Neural cell (in vitro differentiated cells): ENCODE measurements around the gene SPON1. TPM values are rescaled to one million over a fixed set of nuclear protein-coding genes. Genes with fewer than 3 reads are reported as not detected.

ENCODE experiments used
- H2AFZ ChIP-seq: fragments of 200-600, 300-800 bp; sonication (generic), shearing (Covaris generic); 2 replicates; pipeline ENCODE4 v1.6.0; 2014; ENCODE audit warnings: low read depth, mild to moderate bottlenecking, antibody characterized with exemption, low read length, moderate library complexity
- H3F3A ChIP-seq: fragments of 200-600 bp; shearing (Covaris generic); 2 replicates; pipeline ENCODE4 v1.6.1; 2016; ENCODE audit warnings: mild to moderate bottlenecking, moderate library complexity, mixed read lengths, antibody characterized with exemption, low read length; ENCODE audit not compliant: insufficient read depth, poor library complexity, severe bottlenecking
- H3K27ac ChIP-seq: fragments of 200-600, 300-800 bp; sonication (generic), shearing (Covaris generic); 2 replicates; pipeline ENCODE4 v1.5.1; 2014; ENCODE audit warnings: mild to moderate bottlenecking, low read length, moderate library complexity
- H3K27me3 ChIP-seq: fragments of 300-800, 200-600 bp; sonication (generic), shearing (Covaris generic); 2 replicates; pipeline ENCODE4 v1.6.0; 2014; ENCODE audit warnings: mild to moderate bottlenecking, low read depth, low read length, moderate library complexity; ENCODE audit not compliant: insufficient read depth
- H3K36me3 ChIP-seq: fragments of 300-800, 200-600 bp; sonication (generic), shearing (Covaris generic); 2 replicates; pipeline ENCODE4 v1.5.1; 2014; ENCODE audit warnings: mild to moderate bottlenecking, antibody characterized with exemption, low read length, moderate library complexity; ENCODE audit not compliant: insufficient read depth
- H3K4me2 ChIP-seq: fragments of 300-800, 200-600 bp; sonication (generic), shearing (Covaris generic); 2 replicates; pipeline ENCODE4 v1.6.0; 2014; ENCODE audit warnings: mild to moderate bottlenecking, low read length
- H3K4me3 ChIP-seq: fragments of 300-800, 200-600 bp; sonication (generic), shearing (Covaris generic); 2 replicates; pipeline ENCODE4 v1.5.1; 2014; ENCODE audit warnings: mild to moderate bottlenecking, low read length, moderate library complexity
- H3K79me2 ChIP-seq: fragments of 200-600 bp; shearing (Covaris generic); replicated peaks from 2 replicates; pipeline ENCODE4 v1.6.0; 2014; ENCODE audit warnings: mild to moderate bottlenecking, low read length, moderate library complexity; ENCODE audit not compliant: insufficient read depth
- H3K9ac ChIP-seq: fragments of 300-800, 200-600 bp; sonication (generic), shearing (Covaris generic); 2 replicates; pipeline ENCODE4 v1.6.1; 2016; ENCODE audit warnings: mild to moderate bottlenecking, low read length, mixed read lengths
- H3K9me2 ChIP-seq: fragments of 200-600 bp; shearing (Covaris generic); 2 replicates; pipeline ENCODE4 v1.6.1; 2016; ENCODE audit warnings: mild to moderate bottlenecking, low read length, mixed read lengths; ENCODE audit not compliant: insufficient read depth
- H3K9me3 ChIP-seq: fragments of 200-600, 300-800 bp; sonication (generic), shearing (Covaris generic); 2 replicates; pipeline ENCODE4 v1.6.1; 2016; ENCODE audit warnings: mild to moderate bottlenecking, mixed run types, low read length, moderate library complexity, mixed read lengths
- H4K20me1 ChIP-seq: fragments of 200-600 bp; shearing (Covaris generic); 2 replicates; pipeline ENCODE4 v1.6.1; 2016; ENCODE audit warnings: mild to moderate bottlenecking, mixed run types; ENCODE audit not compliant: insufficient read depth
- EP300 ChIP-seq: fragments of 450-650 bp; conservative IDR thresholded peaks from 2 replicates; pipeline ENCODE4 v1.6.1; 2014; ENCODE audit warnings: antibody characterized with exemption, mild to moderate bottlenecking, moderate library complexity; ENCODE audit not compliant: poor library complexity, severe bottlenecking
- EZH2 ChIP-seq: fragments of 200-600, 300-800 bp; shearing (Covaris generic), sonication (generic); IDR thresholded peaks from 2 replicates; pipeline ENCODE4 v1.6.1; 2014; ENCODE audit warnings: antibody characterized with exemption, low read length, borderline replicate concordance, mild to moderate bottlenecking; ENCODE audit not compliant: insufficient read depth, poor library complexity, severe bottlenecking
- MXI1 ChIP-seq: fragments of 450-650 bp; conservative IDR thresholded peaks from 2 replicates; pipeline ENCODE4 v1.6.1; 2014; ENCODE audit warnings: antibody characterized with exemption, mild to moderate bottlenecking; ENCODE audit not compliant: poor library complexity, severe bottlenecking
- POLR2AphosphoS5 ChIP-seq: IDR thresholded peaks from 2 replicates; pipeline ENCODE4 v1.6.1; 2012
- RAD21 ChIP-seq: fragments of 450-650 bp; conservative IDR thresholded peaks from 2 replicates; pipeline ENCODE4 v1.6.1; 2014; ENCODE audit warnings: antibody characterized with exemption, mild to moderate bottlenecking, moderate library complexity
- SMC3 ChIP-seq: fragments of 450-650 bp; conservative IDR thresholded peaks from 2 replicates; pipeline ENCODE4 v1.6.1; 2014; ENCODE audit warnings: antibody characterized with exemption, mild to moderate bottlenecking, moderate library complexity; ENCODE audit not compliant: poor library complexity
- TAF1 ChIP-seq: IDR thresholded peaks from 2 replicates; pipeline ENCODE4 v1.6.1; 2012; ENCODE audit warnings: low read depth
- polyA plus RNA-seq: library from polyadenylated mRNA; depleted of rRNA; stranded (reverse); fragments of >200 nt; gene quantifications from 2 replicates; pipeline ENCODE4 v1.2.3, GENCODE V29; 2014
- TF ChIP-seq, protein P1 (sequence below): IDR thresholded peaks from 2 replicates; pipeline ENCODE4 v1.6.1; 2012; ENCODE audit warnings: borderline replicate concordance
- TF ChIP-seq, protein P2 (sequence below): fragments of 450-650 bp; IDR thresholded peaks from 2 replicates; pipeline ENCODE4 v1.5.1; 2014; ENCODE audit warnings: antibody characterized with exemption, mild to moderate bottlenecking, moderate library complexity; ENCODE audit not compliant: poor library complexity, severe bottlenecking

The SPON1 gene
- polyA plus RNA-seq, 1 donor from 2014 or later = 0.66 TPM

DNA sequence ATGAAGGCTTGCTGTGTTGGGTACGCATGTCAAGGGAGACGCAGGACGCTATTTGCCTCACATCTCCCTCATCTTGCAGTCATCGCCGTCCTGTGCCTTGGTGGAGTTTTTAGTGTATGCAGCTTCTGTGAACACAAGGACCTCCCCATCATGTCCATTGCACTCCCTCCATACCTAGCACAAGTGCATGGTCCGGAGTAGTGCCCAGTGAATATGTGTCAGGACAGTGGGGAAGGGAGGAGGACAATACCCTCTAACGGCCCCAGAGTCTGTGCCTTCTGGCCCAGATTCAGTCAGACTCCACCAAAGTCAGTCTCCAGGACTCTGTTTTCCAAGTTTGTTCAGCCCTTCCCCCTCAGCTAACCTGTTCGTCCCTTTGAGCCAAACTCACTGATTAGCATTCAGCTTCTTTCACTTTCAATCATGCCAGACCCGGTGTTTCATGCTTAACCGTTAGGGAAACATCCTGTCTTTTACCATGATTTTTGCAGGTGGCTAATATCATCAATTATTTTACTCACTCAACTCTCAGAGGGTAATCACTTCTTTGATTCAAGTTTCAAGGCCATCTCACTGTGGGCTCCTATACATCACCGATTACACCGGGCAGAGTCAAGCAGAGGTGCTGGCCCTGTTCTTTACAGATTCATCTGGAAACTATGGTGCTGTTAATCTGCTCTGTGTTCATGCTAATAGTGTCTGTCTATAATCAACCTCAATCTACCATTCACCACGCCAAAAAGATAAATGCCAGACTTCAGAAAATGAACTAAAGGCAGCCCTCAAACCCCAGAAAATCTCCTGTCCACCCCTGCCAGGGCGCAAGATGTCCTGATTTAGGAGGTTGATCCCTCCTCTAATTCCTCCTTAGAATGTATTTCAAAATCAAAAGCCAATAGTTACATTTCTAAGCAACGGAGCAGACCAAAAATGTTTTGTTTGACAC, 240.0 kb downstream of the SPON1 start:
- no peak overlapping the region for H3K27ac ChIP-seq
- H3K4me3 ChIP-seq = no peak overlapping the region
- no peak overlapping the region for H3K9ac ChIP-seq
- no peaks in the 10 kb centered on the region for H3F3A ChIP-seq
- no peak overlapping the region for H3K4me2 ChIP-seq
- no peaks in the 10 kb centered on the region for H3K9me2 ChIP-seq
- H4K20me1 ChIP-seq = no peaks in the 10 kb centered on the region
- no peaks in the 10 kb centered on the region for H3K27me3 ChIP-seq
- H3K9me3 ChIP-seq = no peaks in the 10 kb centered on the region
- no peak overlapping the region for H2AFZ ChIP-seq
- TF ChIP-seq RAD21 = no peak
- TF ChIP-seq EZH2 = no peak
- TF ChIP-seq SMC3 = no peak
- TF ChIP-seq, protein P1, sequence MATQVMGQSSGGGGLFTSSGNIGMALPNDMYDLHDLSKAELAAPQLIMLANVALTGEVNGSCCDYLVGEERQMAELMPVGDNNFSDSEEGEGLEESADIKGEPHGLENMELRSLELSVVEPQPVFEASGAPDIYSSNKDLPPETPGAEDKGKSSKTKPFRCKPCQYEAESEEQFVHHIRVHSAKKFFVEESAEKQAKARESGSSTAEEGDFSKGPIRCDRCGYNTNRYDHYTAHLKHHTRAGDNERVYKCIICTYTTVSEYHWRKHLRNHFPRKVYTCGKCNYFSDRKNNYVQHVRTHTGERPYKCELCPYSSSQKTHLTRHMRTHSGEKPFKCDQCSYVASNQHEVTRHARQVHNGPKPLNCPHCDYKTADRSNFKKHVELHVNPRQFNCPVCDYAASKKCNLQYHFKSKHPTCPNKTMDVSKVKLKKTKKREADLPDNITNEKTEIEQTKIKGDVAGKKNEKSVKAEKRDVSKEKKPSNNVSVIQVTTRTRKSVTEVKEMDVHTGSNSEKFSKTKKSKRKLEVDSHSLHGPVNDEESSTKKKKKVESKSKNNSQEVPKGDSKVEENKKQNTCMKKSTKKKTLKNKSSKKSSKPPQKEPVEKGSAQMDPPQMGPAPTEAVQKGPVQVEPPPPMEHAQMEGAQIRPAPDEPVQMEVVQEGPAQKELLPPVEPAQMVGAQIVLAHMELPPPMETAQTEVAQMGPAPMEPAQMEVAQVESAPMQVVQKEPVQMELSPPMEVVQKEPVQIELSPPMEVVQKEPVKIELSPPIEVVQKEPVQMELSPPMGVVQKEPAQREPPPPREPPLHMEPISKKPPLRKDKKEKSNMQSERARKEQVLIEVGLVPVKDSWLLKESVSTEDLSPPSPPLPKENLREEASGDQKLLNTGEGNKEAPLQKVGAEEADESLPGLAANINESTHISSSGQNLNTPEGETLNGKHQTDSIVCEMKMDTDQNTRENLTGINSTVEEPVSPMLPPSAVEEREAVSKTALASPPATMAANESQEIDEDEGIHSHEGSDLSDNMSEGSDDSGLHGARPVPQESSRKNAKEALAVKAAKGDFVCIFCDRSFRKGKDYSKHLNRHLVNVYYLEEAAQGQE = no peak
- no peaks in the 10 kb centered on the region for H3K36me3 ChIP-seq
- H3K79me2 ChIP-seq = no peaks in the 10 kb centered on the region

DNA sequence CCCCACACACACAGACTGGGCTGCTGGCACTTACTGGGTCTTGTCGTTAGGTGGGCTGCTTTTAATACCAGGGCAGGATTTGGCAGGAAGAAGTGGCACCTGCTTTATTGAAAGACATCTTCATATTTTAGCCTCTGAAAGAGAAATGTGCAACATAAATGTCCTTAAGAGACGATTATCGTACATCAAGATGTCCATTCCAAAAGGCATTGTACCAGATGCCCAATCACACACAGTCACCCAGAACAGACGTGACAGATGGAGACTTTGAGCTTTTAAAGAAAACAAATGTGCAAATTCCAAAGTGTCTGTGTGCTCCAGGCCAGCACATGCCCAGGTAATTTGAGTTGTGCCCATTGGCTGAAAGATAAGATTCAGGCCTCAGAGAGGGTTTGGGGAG, 240.8 kb downstream of the SPON1 start:
- no peak for TF ChIP-seq SMC3
- no peak for TF ChIP-seq EZH2
- no peak for TF ChIP-seq EP300
- no peak for TF ChIP-seq RAD21
- TF ChIP-seq MXI1 = no peak
- TF ChIP-seq TAF1 = no peak
- TF ChIP-seq POLR2AphosphoS5 = no peak
- TF ChIP-seq, protein P1 = no peak
- TF ChIP-seq, protein P2, sequence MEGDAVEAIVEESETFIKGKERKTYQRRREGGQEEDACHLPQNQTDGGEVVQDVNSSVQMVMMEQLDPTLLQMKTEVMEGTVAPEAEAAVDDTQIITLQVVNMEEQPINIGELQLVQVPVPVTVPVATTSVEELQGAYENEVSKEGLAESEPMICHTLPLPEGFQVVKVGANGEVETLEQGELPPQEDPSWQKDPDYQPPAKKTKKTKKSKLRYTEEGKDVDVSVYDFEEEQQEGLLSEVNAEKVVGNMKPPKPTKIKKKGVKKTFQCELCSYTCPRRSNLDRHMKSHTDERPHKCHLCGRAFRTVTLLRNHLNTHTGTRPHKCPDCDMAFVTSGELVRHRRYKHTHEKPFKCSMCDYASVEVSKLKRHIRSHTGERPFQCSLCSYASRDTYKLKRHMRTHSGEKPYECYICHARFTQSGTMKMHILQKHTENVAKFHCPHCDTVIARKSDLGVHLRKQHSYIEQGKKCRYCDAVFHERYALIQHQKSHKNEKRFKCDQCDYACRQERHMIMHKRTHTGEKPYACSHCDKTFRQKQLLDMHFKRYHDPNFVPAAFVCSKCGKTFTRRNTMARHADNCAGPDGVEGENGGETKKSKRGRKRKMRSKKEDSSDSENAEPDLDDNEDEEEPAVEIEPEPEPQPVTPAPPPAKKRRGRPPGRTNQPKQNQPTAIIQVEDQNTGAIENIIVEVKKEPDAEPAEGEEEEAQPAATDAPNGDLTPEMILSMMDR = no peak
- Histone ChIP-seq H3K4me3 (no peak overlapping the region), H3K27ac (no peak overlapping the region), H3K4me2 (no peak overlapping the region), H3F3A (no peaks in the 10 kb centered on the region), H2AFZ (no peak overlapping the region), H3K9ac (no peak overlapping the region), H3K9me3 (no peaks in the 10 kb centered on the region), H3K9me2 (no peaks in the 10 kb centered on the region), H4K20me1 (no peaks in the 10 kb centered on the region), H3K79me2 (no peaks in the 10 kb centered on the region), H3K27me3 (no peaks in the 10 kb centered on the region), H3K36me3 (no peaks in the 10 kb centered on the region)
